GM19467 (cell line): ENCODE data around the gene CWC15.
"Not testable (repeated sequence)": the region's sequence is repeated elsewhere in the genome, so short reads cannot be mapped to it uniquely, and the experiment has no call there.

Source experiments
- ATAC-seq: cut with Tn5 transposase; IDR thresholded peaks from one replicate; pipeline ENCODE4 v1.9.1; 2021; ENCODE audit warnings: mild to moderate bottlenecking, moderate library complexity; ENCODE audit not compliant: unreplicated experiment

CWC15 gene

DNA sequence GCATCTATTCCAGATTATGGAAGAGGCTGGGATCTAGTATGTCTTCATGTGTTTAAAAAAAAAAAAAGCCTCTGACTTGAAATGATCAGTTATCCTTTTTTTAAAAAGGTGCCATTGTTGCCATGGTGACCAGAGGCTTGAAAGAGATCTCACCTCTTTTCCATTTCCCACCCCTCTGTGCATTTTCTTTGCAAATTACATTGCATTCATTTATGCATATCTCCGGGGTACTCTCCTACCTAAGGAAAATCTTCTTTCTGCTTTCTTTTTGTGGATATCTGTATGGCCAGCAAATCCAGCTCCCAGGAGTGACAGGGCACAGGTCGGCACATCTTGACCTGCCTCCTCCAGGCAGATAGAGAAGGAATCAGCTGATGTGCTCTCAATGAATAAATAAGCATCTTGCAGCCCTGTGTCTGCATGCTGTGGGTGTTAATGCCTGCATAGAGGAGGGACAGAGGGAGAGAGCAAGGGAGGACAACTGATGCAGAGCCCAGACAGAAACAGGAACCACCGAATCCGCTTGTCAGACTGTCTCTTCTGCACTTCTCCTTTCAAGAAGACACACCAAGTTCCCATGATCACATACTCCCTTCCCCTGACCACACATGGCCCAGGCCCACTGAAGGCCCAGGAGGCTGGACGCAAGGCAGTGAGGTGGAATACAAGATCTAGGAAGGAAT, 50.9 kb downstream of the CWC15 start:
- ATAC-seq: no peak

DNA sequence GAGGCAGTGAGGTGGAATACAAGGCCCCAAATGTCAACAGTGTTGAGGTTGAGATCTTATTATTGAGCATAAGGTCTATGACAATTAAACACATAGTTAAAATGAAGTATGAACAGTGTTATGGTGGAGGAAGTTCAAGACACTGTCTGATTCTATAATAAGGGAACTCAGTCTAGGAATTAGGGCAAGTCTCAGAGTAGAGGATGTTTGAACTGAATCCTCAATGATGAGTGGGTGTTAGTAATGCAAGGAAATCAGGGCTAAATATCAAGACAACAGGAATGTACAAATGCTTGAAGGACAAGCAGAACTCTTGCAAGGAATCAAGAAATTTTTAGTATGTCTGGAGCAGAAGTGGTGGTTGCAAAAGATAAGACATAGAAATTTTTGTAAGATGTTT, 53.0 kb downstream of the CWC15 start:
- no peak for ATAC-seq

DNA sequence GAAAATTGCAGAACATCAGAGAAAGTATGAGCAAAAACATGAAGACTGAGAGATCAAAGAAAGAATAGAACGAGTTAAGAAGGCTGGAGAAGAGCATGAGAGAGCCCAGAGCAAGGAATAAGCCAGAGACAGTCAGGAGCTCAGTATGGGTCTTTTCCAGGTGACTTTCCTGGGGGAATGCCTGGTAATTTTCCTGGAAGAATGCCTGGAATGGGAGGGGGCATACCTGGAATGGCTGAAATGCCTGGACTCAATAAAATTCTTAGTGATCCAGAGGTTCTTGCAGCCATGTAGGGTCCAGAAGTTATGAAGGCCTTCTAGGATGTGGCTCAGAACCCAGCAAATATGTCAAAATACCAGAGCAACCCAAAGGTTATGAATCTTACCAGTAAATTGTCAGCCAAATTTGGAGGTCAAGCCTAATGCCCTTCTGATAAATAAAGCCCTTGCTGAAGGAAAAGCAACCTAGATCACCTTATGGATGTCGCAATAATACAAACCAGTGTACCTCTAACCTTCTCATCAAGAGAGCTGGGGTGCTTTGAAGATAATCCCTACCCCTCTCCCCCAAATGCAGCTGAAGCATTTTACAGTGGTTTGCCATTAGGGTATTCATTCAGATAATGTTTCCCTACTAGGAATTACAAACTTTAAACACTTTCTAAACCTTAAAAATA, 59.5 kb downstream of the CWC15 start:
- ATAC-seq: not testable (repeated sequence)

DNA sequence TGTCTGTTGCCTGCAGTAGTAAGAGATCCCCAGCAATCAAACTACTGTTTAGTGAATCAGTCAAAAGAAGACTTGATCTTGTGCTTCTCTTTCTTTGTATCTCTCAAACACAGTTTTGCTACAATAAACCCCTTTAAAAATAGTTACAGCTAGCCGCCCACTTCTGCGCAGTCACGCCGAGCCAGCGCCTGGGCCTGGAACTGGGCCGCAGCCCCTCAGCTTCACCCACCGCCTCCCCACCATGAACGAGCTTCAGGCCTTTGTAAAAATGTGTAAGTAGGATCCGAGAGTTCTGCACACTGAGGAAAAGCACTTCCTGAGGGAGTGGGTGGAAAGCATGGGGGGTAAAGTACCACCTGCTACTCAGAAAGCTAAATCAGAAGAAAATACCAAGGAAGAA, 60.5 kb downstream of the CWC15 start:
- ATAC-seq: no peak
